Measurements from ENCODE around the gene GPANK1.

The GPANK1 gene

DNA sequence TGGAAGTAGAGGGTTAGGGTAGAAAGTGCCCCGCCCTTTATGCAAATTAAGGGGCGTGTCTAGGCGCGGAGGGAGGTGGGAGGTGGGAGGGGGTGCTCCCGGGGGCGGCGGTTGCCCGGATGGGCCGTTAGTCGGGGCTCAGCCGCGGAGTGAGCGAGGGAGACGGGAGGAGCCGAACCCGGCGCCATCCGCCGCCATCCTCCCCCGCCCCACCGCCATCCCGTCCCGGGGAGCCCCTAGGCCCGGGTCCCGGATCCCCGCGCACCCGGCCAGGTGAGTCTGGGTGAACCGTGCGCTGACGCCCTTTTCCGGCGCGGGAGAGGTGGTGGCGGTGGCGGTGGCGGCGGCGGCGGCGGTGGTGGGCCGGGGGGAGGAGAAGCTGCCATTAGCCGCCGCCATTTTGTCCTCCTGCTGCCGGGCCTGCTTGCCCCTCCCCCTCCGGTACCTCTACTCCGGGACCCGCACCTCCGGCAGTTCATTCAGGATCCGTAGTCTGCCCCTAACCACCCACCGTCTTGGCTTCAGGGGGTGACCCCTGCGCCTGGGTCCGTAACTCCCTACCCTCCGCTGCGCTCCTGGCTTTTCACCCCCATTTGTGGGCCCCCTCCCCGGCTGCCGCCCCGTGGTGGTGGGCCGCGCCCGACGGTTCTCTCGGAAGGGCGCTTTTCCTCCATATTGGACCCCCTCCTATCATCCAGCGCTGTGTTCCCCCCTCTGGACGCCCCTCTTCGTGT, 44.0 kb downstream of the GPANK1 start, which contains the start of gene PRRC2A (continued):
- TF ChIP-seq, protein P1, sequence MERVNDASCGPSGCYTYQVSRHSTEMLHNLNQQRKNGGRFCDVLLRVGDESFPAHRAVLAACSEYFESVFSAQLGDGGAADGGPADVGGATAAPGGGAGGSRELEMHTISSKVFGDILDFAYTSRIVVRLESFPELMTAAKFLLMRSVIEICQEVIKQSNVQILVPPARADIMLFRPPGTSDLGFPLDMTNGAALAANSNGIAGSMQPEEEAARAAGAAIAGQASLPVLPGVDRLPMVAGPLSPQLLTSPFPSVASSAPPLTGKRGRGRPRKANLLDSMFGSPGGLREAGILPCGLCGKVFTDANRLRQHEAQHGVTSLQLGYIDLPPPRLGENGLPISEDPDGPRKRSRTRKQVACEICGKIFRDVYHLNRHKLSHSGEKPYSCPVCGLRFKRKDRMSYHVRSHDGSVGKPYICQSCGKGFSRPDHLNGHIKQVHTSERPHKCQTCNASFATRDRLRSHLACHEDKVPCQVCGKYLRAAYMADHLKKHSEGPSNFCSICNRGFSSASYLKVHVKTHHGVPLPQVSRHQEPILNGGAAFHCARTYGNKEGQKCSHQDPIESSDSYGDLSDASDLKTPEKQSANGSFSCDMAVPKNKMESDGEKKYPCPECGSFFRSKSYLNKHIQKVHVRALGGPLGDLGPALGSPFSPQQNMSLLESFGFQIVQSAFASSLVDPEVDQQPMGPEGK (tag by site-specific recombination; IDR thresholded peaks at IDR 0.05) = peak; percentile 93
- TF ChIP-seq GLIS2 (tag by site-specific recombination; IDR thresholded peaks at IDR 0.05) (peak; percentile 94), ZNF112 (tag by site-specific recombination; IDR thresholded peaks at IDR 0.05) (no peak), ZBTB8A (tag by site-specific recombination; IDR thresholded peaks at IDR 0.05) (peak; percentile 94), ZNF404 (tag by site-specific recombination; IDR thresholded peaks at IDR 0.05) (no peak), ZFP41 (tag by site-specific recombination; IDR thresholded peaks at IDR 0.05; ENCODE audit: borderline replicate concordance) (no peak), ZNF521 (tag by site-specific recombination; IDR thresholded peaks at IDR 0.05) (no peak), OSR2 (tag by site-specific recombination; IDR thresholded peaks at IDR 0.05) (peak; percentile 55; the same call in 1 of the 2 replicates), ZNF830 (tag by site-specific recombination; IDR thresholded peaks at IDR 0.05; ENCODE audit: low read depth) (no peak), ZNF202 (tag by site-specific recombination; IDR thresholded peaks at IDR 0.05; ENCODE audit: borderline replicate concordance) (no peak), WT1 (tag by site-specific recombination; IDR thresholded peaks at IDR 0.05) (peak; percentile 70; the same call in 1 of the 2 replicates), ZNF274 (IDR thresholded peaks at IDR 0.05; ENCODE audit: low read length) (no peak), ZNF274 (tag by site-specific recombination; IDR thresholded peaks at IDR 0.05; ENCODE audit: borderline replicate concordance) (no peak), ZNF341 (tag by site-specific recombination; IDR thresholded peaks at IDR 0.05; ENCODE audit: low read depth) (peak; percentile 94), ZNF571 (tag by site-specific recombination; IDR thresholded peaks at IDR 0.05) (no peak), ZNF664 (tag by site-specific recombination; IDR thresholded peaks at IDR 0.05) (no peak)
- TF ChIP-seq, protein P2, sequence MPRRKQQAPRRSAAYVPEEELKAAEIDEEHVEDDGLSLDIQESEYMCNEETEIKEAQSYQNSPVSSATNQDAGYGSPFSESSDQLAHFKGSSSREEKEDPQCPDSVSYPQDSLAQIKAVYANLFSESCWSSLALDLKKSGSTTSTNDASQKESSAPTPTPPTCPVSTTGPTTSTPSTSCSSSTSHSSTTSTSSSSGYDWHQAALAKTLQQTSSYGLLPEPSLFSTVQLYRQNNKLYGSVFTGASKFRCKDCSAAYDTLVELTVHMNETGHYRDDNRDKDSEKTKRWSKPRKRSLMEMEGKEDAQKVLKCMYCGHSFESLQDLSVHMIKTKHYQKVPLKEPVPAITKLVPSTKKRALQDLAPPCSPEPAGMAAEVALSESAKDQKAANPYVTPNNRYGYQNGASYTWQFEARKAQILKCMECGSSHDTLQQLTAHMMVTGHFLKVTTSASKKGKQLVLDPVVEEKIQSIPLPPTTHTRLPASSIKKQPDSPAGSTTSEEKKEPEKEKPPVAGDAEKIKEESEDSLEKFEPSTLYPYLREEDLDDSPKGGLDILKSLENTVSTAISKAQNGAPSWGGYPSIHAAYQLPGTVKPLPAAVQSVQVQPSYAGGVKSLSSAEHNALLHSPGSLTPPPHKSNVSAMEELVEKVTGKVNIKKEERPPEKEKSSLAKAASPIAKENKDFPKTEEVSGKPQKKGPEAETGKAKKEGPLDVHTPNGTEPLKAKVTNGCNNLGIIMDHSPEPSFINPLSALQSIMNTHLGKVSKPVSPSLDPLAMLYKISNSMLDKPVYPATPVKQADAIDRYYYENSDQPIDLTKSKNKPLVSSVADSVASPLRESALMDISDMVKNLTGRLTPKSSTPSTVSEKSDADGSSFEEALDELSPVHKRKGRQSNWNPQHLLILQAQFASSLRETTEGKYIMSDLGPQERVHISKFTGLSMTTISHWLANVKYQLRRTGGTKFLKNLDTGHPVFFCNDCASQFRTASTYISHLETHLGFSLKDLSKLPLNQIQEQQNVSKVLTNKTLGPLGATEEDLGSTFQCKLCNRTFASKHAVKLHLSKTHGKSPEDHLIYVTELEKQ (tag by site-specific recombination; IDR thresholded peaks at IDR 0.05; ENCODE audit: borderline replicate concordance) = peak; percentile 42; the same call in 1 of the 2 replicates
- TF ChIP-seq, protein P3, sequence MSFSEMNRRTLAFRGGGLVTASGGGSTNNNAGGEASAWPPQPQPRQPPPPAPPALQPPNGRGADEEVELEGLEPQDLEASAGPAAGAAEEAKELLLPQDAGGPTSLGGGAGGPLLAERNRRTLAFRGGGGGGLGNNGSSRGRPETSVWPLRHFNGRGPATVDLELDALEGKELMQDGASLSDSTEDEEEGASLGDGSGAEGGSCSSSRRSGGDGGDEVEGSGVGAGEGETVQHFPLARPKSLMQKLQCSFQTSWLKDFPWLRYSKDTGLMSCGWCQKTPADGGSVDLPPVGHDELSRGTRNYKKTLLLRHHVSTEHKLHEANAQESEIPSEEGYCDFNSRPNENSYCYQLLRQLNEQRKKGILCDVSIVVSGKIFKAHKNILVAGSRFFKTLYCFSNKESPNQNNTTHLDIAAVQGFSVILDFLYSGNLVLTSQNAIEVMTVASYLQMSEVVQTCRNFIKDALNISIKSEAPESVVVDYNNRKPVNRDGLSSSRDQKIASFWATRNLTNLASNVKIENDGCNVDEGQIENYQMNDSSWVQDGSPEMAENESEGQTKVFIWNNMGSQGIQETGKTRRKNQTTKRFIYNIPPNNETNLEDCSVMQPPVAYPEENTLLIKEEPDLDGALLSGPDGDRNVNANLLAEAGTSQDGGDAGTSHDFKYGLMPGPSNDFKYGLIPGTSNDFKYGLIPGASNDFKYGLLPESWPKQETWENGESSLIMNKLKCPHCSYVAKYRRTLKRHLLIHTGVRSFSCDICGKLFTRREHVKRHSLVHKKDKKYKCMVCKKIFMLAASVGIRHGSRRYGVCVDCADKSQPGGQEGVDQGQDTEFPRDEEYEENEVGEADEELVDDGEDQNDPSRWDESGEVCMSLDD (tag by site-specific recombination; IDR thresholded peaks at IDR 0.05) = peak; percentile 97
- TF ChIP-seq, protein P4, sequence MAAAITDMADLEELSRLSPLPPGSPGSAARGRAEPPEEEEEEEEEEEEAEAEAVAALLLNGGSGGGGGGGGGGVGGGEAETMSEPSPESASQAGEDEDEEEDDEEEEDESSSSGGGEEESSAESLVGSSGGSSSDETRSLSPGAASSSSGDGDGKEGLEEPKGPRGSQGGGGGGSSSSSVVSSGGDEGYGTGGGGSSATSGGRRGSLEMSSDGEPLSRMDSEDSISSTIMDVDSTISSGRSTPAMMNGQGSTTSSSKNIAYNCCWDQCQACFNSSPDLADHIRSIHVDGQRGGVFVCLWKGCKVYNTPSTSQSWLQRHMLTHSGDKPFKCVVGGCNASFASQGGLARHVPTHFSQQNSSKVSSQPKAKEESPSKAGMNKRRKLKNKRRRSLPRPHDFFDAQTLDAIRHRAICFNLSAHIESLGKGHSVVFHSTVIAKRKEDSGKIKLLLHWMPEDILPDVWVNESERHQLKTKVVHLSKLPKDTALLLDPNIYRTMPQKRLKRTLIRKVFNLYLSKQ (tag by site-specific recombination; IDR thresholded peaks at IDR 0.05; ENCODE audit: borderline replicate concordance) = no peak
- TF ChIP-seq, protein P5, sequence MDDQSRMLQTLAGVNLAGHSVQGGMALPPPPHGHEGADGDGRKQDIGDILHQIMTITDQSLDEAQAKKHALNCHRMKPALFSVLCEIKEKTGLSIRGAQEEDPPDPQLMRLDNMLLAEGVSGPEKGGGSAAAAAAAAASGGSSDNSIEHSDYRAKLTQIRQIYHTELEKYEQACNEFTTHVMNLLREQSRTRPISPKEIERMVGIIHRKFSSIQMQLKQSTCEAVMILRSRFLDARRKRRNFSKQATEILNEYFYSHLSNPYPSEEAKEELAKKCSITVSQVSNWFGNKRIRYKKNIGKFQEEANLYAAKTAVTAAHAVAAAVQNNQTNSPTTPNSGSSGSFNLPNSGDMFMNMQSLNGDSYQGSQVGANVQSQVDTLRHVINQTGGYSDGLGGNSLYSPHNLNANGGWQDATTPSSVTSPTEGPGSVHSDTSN (CRISPR knock-in tag; IDR thresholded peaks at IDR 0.05) = peak; percentile 72
- TF ChIP-seq, protein P6, sequence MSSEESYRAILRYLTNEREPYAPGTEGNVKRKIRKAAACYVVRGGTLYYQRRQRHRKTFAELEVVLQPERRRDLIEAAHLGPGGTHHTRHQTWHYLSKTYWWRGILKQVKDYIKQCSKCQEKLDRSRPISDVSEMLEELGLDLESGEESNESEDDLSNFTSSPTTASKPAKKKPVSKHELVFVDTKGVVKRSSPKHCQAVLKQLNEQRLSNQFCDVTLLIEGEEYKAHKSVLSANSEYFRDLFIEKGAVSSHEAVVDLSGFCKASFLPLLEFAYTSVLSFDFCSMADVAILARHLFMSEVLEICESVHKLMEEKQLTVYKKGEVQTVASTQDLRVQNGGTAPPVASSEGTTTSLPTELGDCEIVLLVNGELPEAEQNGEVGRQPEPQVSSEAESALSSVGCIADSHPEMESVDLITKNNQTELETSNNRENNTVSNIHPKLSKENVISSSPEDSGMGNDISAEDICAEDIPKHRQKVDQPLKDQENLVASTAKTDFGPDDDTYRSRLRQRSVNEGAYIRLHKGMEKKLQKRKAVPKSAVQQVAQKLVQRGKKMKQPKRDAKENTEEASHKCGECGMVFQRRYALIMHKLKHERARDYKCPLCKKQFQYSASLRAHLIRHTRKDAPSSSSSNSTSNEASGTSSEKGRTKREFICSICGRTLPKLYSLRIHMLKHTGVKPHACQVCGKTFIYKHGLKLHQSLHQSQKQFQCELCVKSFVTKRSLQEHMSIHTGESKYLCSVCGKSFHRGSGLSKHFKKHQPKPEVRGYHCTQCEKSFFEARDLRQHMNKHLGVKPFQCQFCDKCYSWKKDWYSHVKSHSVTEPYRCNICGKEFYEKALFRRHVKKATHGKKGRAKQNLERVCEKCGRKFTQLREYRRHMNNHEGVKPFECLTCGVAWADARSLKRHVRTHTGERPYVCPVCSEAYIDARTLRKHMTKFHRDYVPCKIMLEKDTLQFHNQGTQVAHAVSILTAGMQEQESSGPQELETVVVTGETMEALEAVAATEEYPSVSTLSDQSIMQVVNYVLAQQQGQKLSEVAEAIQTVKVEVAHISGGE (tag by site-specific recombination; conservative IDR thresholded peaks at IDR 0.05; ENCODE audit: low read depth) = peak; percentile 72
- TF ChIP-seq, protein P7, sequence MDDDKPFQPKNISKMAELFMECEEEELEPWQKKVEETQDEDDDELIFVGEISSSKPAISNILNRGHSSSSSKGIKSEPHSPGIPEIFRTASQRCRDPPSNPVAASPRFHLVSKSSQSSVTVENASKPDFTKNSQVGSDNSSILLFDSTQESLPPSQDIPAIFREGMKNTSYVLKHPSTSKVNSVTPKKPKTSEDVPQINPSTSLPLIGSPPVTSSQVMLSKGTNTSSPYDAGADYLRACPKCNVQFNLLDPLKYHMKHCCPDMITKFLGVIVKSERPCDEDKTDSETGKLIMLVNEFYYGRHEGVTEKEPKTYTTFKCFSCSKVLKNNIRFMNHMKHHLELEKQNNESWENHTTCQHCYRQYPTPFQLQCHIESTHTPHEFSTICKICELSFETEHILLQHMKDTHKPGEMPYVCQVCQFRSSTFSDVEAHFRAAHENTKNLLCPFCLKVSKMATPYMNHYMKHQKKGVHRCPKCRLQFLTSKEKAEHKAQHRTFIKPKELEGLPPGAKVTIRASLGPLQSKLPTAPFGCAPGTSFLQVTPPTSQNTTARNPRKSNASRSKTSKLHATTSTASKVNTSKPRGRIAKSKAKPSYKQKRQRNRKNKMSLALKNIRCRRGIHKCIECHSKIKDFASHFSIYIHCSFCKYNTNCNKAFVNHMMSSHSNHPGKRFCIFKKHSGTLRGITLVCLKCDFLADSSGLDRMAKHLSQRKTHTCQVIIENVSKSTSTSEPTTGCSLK (tag by site-specific recombination; IDR thresholded peaks at IDR 0.05) = no peak

Data from HEK293 (cell line).